K562 (cell line): Measurements from ENCODE around the gene PVALEF. TPM values are rescaled to one million over a fixed set of nuclear protein-coding genes. Genes with fewer than 3 reads are reported as not detected.

ENCODE experiments used
- ATAC-seq: fragments of 200-7000 bp; cut with Tn5 transposase; 3 replicates; pipeline ENCODE4 v1.9.1; 2020; ENCODE audit warnings: moderate library complexity
- BruUV-seq: library from RNA; stranded (reverse); fragments of 400-500 nt; replicated peaks from 2 replicates; lab custom pipeline; 2021; lab: Mats Ljungman, UMichigan
- CTCF ChIA-PET: fragments of 300-600 bp; formaldehyde crosslinking; extraction: SDS; loops from one replicate; lab custom pipeline; 2021; ENCODE audit warnings: low intra/inter-chr PET ratio; lab: Yijun Ruan, JAX
- POLR2A ChIA-PET: fragments of 300-600, 350-650 bp; sonication (Branson Sonifier 250); formaldehyde crosslinking; extraction: SDS; loops from one replicate; lab custom pipeline; 2021; ENCODE audit warnings: antibody characterized with exemption, inconsistent platforms; lab: Yijun Ruan, JAX
- DNase-seq, 4 experiments: peaks; one replicate each; pipeline versions ENCODE4 v3.0.0 to v3.0.0-alpha.2; 2011 to 2018; ENCODE audit warnings: low spot score in 3 of 4, mixed read lengths in 3 of 4; ENCODE audit errors: extremely low read depth in 1 of 4
- FAIRE-seq: peaks from 2 replicates; lab custom pipeline; 2011; peaks lifted over from hg19 to GRCh38; lab: Jason Lieb, UNC
- H2AFZ ChIP-seq: 2 replicates; pipeline ENCODE4 v1.6.0; 2011; ENCODE audit warnings: low read depth, low read length, control low read depth, inconsistent platforms
- H3K27ac ChIP-seq: fragments of 200-600 bp; 3 replicates; pipeline ENCODE4 v1.8.0; 2011; ENCODE audit warnings: low read depth, mild to moderate bottlenecking, control low read depth, inconsistent platforms, low read length, moderate library complexity, mixed read lengths; ENCODE audit errors: extremely low read depth
- H3K27me3 ChIP-seq, 2 experiments: fragments of 300-600 bp in 1 of 2; 2 replicates in 1 of 2; 3 replicates in 1 of 2; pipeline versions ENCODE4 v1.6.0 to v1.8.0; 2011; ENCODE audit warnings: inconsistent platforms in 2 of 2, low read length in 2 of 2, mild to moderate bottlenecking in 1 of 2, mixed read lengths in 1 of 2, moderate library complexity in 1 of 2; ENCODE audit not compliant: control insufficient read depth in 2 of 2, insufficient read depth in 2 of 2
- H3K36me3 ChIP-seq: fragments of 300-600 bp; 3 replicates; pipeline ENCODE4 v1.8.0; 2011; ENCODE audit warnings: mild to moderate bottlenecking, low read length, inconsistent platforms; ENCODE audit not compliant: control insufficient read depth, insufficient read depth
- H3K4me1 ChIP-seq, 2 experiments: fragments of 200-600 bp in 1 of 2; replicated peaks in 1 of 2; 2 replicates in 1 of 2; 3 replicates in 1 of 2; pipeline versions ENCODE4 v1.5.1 to v1.8.0; 2011; ENCODE audit warnings: inconsistent platforms in 2 of 2, low read length in 2 of 2, mild to moderate bottlenecking in 1 of 2, mixed read lengths in 1 of 2, moderate library complexity in 1 of 2; ENCODE audit not compliant: control insufficient read depth in 2 of 2, insufficient read depth in 2 of 2
- H3K4me2 ChIP-seq: 2 replicates; pipeline ENCODE4 v1.6.1; 2011; ENCODE audit warnings: low read length, control low read depth, inconsistent platforms, mixed read lengths; ENCODE audit not compliant: insufficient read depth
- H3K4me3 ChIP-seq: fragments of 200-600 bp; sonication (generic), shearing (Covaris generic); 2 replicates; pipeline ENCODE4 v1.5.1; 2016; ENCODE audit warnings: control low read depth, inconsistent platforms
- H3K79me2 ChIP-seq: fragments of 200-600 bp; 3 replicates; pipeline ENCODE4 v1.8.0; 2011; ENCODE audit warnings: low read length, inconsistent platforms; ENCODE audit not compliant: control insufficient read depth, insufficient read depth
- H3K9ac ChIP-seq, 2 experiments: 2 replicates each; pipeline versions ENCODE4 v1.6.0 to v1.6.1; 2011; ENCODE audit warnings: low read depth in 2 of 2, low read length in 2 of 2, control low read depth in 1 of 2, inconsistent platforms in 1 of 2, mild to moderate bottlenecking in 1 of 2, mixed read lengths in 1 of 2; ENCODE audit not compliant: insufficient read depth in 1 of 2
- H3K9me1 ChIP-seq: one replicate; pipeline ENCODE4 v1.6.0; 2011; ENCODE audit warnings: inconsistent platforms, mild to moderate bottlenecking, low read length, moderate library complexity; ENCODE audit not compliant: control insufficient read depth, insufficient read depth
- H3K9me3 ChIP-seq: replicated peaks from 2 replicates; pipeline ENCODE4 v1.5.1; 2011; ENCODE audit warnings: low read depth, low read length, inconsistent platforms; ENCODE audit not compliant: control insufficient read depth, insufficient read depth
- H4K20me1 ChIP-seq: replicated peaks from 2 replicates; pipeline ENCODE4 v1.6.1; 2011; ENCODE audit warnings: low read length, inconsistent platforms, mixed read lengths; ENCODE audit not compliant: control insufficient read depth, insufficient read depth
- LCOR ChIP-seq: sonication (generic); formaldehyde crosslinking; IDR thresholded peaks from 2 replicates; pipeline ENCODE4 v1.8.0; 2022; ENCODE audit warnings: mild to moderate bottlenecking, missing genetic modification reagents
- NCOA4 ChIP-seq: fragments of 450-650 bp; IDR thresholded peaks from 2 replicates; pipeline ENCODE4 v1.6.1; 2018; ENCODE audit warnings: mild to moderate bottlenecking; ENCODE audit not compliant: partially characterized antibody
- PCBP1 ChIP-seq: fragments of 200-400 bp; formaldehyde crosslinking; IDR thresholded peaks from 2 replicates; pipeline ENCODE4 v1.6.1; 2018; ENCODE audit warnings: mild to moderate bottlenecking, low read depth, low read length; ENCODE audit not compliant: poor library complexity, severe bottlenecking
- PHF20 ChIP-seq: fragments of 450-650 bp; IDR thresholded peaks from 2 replicates; pipeline ENCODE4 v1.6.1; 2018; ENCODE audit not compliant: partially characterized antibody
- PRPF4 ChIP-seq: fragments of 200-400 bp; formaldehyde crosslinking; IDR thresholded peaks from one replicate; pipeline ENCODE4 v1.6.1; 2017; ENCODE audit warnings: low read length, low read depth, mild to moderate bottlenecking; ENCODE audit not compliant: insufficient read depth, poor library complexity, severe bottlenecking
- SRSF1 ChIP-seq: fragments of 200-400 bp; formaldehyde crosslinking; IDR thresholded peaks from 2 replicates; pipeline ENCODE4 v1.6.1; 2017; ENCODE audit warnings: mild to moderate bottlenecking, low read depth, low read length, moderate library complexity
- ZNF232 ChIP-seq: sonication (generic); formaldehyde crosslinking; IDR thresholded peaks from 2 replicates; pipeline ENCODE4 v1.8.0; 2022; ENCODE audit warnings: mild to moderate bottlenecking, missing genetic modification reagents
- WGBS: fragments of 100-300 bp; shearing (Covaris generic); methylation state at CpG from one replicate; pipeline ENCODE4 v1.1.6; 2016; ENCODE audit warnings: low coverage, mixed read lengths; ENCODE audit not compliant: insufficient coverage; ENCODE audit errors: missing lambda C conversion rate; 5-methylcytosine and 5-hydroxymethylcytosine counted together
- in situ Hi-C: fragments of 300-500 bp; cut with MboI; formaldehyde crosslinking; loops from 4 replicates; pipeline ENCODE4 v1.15.0; 2018; ENCODE audit warnings: inconsistent platforms, mixed read lengths
- intact Hi-C: fragments of 100-400 bp; cut with micrococcal nuclease; formaldehyde crosslinking; loops from 2 replicates; pipeline ENCODE4 v1.14.2; 2022
- polyA plus RNA-seq, 8 experiments: library from polyadenylated mRNA; depleted of rRNA in 4 of 8; stranded (reverse) in 5 of 8; unstranded in 3 of 8; fragments of >200 nt; fragmentation: Nextera tagmentation in 2 of 8; fragmentation: Illumina TruSeq in 1 of 8; extraction: Ambion mirVana in 2 of 8; extraction: Trizol in 1 of 8; gene quantifications; 2 replicates each; pipeline versions ENCODE4 v1.2.1 to v1.2.3, GENCODE V29; 2011 to 2014; ENCODE audit warnings: inconsistent platforms in 1 of 8, missing spikeins in 1 of 8
- total RNA-seq, 7 experiments: library from RNA; depleted of rRNA in 6 of 7; stranded (reverse); fragments of >200 nt in 6 of 7; fragmentation: Illumina TruSeq in 2 of 7; extraction: Trizol in 2 of 7; gene quantifications; 2 replicates each; pipeline versions ENCODE4 v1.2.1 to v1.2.3, GENCODE V29; 2011 to 2021; ENCODE audit warnings: low replicate concordance in 1 of 7
- TF ChIP-seq, protein P1 (sequence below), 2 experiments: fragments of 450-650 bp; IDR thresholded peaks; 2 replicates each; pipeline ENCODE4 v1.6.1; 2018; ENCODE audit warnings: mild to moderate bottlenecking in 2 of 2, low read depth in 1 of 2; ENCODE audit not compliant: partially characterized antibody in 2 of 2

The PVALEF gene
- total and polyA plus RNA-seq, 9 of the 15 experiments (the other 6 are each of a cell fraction or from before 2014, with no cell fraction given), result not detected

DNA sequence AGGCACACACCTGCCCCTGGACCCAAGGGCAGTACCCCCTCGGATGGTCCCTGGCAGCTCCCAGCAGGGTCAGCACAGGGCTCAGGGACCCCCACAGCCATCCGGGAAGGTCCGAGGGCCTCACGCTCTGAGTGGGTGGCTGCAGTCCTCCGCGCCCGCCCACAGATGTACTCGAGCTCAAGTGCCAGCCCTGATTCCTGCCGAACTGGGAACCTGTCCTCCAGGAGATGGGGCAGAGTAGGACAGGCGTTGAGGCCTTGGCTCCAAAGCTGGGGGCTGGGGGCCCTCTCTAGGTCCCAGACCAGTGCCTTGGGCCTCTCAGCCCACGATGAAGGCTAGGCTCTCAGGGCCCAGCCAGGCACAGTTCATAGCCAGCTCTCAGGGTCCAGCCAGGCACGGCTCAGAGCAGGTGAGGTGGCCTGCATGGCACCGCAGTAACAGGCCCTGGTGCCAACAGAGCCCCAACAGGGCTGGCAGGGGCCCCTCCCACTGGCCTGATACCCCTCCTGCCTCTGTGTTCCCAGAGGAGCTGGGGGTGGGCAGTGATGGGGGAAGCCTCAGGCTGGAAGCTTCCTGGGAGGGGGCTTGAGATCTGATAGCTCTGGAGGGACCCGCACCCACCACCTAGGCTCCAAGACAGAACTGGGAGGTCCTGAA, 35.5 kb upstream of the PVALEF start:
- ChIA-PET POLR2A (interaction anchor here (0.6 kb wide), 1 partner anchor 737 kb away, joined by 3 read pairs; no protein-coding TSS in a partner anchor), CTCF (interaction anchor here (0.5 to 0.6 kb wide), 2 partner anchors 93 to 354 kb away, joined by 3 to 6 read pairs; no protein-coding TSS in a partner anchor)
- Histone ChIP-seq H3K9me3 (no peaks in the 10 kb centered on the region), H3K4me1 (peaks cover 6 to 87% of the 10 kb centered on the region in 2 experiments; a peak in 4 of 5 replicates), H3K9ac (peak overlapping the region in 1 of 2 experiments; percentile 61; a peak in 1 of 4 replicates), H3K79me2 (no peaks in the 10 kb centered on the region), H3K27ac (no peak overlapping the region), H3K9me1 (no peaks in the 10 kb centered on the region), H3K4me2 (no peak overlapping the region), H4K20me1 (peaks cover 6% of the 10 kb centered on the region), H3K4me3 (no peak overlapping the region), H3K36me3 (no peaks in the 10 kb centered on the region), H3K27me3 (peaks cover 9 to 21% of the 10 kb centered on the region in 2 experiments; a peak in 4 of 5 replicates), H2AFZ (no peak overlapping the region)
- DNase-seq, result no peak
- in situ Hi-C loops, result loop anchor here (25.0 kb wide), 1 partner anchor 107 kb away; the partner anchor contains the start of genes NDUFAF8 and TEPSIN
- FAIRE-seq, result no peak
- BruUV-seq, result no TSS peak
- ATAC-seq, result no peak
- 33% methylated on average over 14 of the region's 14 CpGs for WGBS
- intact Hi-C loops, result no loop called here
- no peak for TF ChIP-seq PCBP1
- no peak for TF ChIP-seq PRPF4
- TF ChIP-seq PHF20, result no peak
- no peak for TF ChIP-seq ZNF232 (CRISPR knock-in tag)
- no peak for TF ChIP-seq SRSF1
- TF ChIP-seq, protein P1, sequence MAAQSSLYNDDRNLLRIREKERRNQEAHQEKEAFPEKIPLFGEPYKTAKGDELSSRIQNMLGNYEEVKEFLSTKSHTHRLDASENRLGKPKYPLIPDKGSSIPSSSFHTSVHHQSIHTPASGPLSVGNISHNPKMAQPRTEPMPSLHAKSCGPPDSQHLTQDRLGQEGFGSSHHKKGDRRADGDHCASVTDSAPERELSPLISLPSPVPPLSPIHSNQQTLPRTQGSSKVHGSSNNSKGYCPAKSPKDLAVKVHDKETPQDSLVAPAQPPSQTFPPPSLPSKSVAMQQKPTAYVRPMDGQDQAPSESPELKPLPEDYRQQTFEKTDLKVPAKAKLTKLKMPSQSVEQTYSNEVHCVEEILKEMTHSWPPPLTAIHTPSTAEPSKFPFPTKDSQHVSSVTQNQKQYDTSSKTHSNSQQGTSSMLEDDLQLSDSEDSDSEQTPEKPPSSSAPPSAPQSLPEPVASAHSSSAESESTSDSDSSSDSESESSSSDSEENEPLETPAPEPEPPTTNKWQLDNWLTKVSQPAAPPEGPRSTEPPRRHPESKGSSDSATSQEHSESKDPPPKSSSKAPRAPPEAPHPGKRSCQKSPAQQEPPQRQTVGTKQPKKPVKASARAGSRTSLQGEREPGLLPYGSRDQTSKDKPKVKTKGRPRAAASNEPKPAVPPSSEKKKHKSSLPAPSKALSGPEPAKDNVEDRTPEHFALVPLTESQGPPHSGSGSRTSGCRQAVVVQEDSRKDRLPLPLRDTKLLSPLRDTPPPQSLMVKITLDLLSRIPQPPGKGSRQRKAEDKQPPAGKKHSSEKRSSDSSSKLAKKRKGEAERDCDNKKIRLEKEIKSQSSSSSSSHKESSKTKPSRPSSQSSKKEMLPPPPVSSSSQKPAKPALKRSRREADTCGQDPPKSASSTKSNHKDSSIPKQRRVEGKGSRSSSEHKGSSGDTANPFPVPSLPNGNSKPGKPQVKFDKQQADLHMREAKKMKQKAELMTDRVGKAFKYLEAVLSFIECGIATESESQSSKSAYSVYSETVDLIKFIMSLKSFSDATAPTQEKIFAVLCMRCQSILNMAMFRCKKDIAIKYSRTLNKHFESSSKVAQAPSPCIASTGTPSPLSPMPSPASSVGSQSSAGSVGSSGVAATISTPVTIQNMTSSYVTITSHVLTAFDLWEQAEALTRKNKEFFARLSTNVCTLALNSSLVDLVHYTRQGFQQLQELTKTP (IDR thresholded peaks at IDR 0.05; ENCODE audit: low read depth in 1 of 2, partially characterized antibody in 2 of 2), result no peak
- TF ChIP-seq NCOA4, result no peak
- TF ChIP-seq LCOR (CRISPR knock-in tag), result no peak
